Esophagus squamous epithelium (tissue), 5 donors: ENCODE data around the gene KRT1. TPM values are rescaled to one million over a fixed set of nuclear protein-coding genes. Genes with fewer than 3 reads are reported as not detected.

Experiments
- DNase-seq: peaks from one replicate; lab custom pipeline; 2025; lab: John Stamatoyannopoulos, UW
- H3K27ac ChIP-seq, 4 donors: fragments of 200-600 bp; sonication (generic); one replicate each; pipeline ENCODE4 v1.5.1; 2016 to 2019; ENCODE audit warnings: mild to moderate bottlenecking in 1 of 4
- H3K27me3 ChIP-seq, 4 donors: fragments of 200-600 bp; sonication (generic); 1 replicate in 3 of 4; 2 replicates in 1 of 4; pipeline versions ENCODE4 v1.5.1 to v1.6.0; 2017 to 2021; ENCODE audit warnings: antibody characterized with exemption in 1 of 4
- H3K36me3 ChIP-seq, 3 donors: fragments of 200-600 bp; sonication (generic); one replicate each; pipeline ENCODE4 v1.5.1; 2016 to 2019
- H3K4me1 ChIP-seq, 3 donors: fragments of 200-600 bp; sonication (generic); one replicate each; pipeline ENCODE4 v1.5.1; 2017 to 2019
- H3K4me3 ChIP-seq, 4 donors: fragments of 200-600 bp; sonication (generic); 1 replicate in 3 of 4; 2 replicates in 1 of 4; pipeline ENCODE4 v1.5.1; 2016 to 2019; ENCODE audit warnings: mild to moderate bottlenecking in 2 of 4, moderate library complexity in 1 of 4
- H3K9me3 ChIP-seq, 3 donors: fragments of 200-600 bp; sonication (generic); one replicate each; pipeline ENCODE4 v1.5.1; 2016 to 2019
- POLR2A ChIP-seq, 4 donors: fragments of 450-650 bp; IDR thresholded peaks; one replicate each; pipeline ENCODE4 v1.6.1; 2017; ENCODE audit warnings: antibody characterized with exemption in 4 of 4, mild to moderate bottlenecking in 4 of 4, moderate library complexity in 3 of 4
- WGBS, 2 donors: methylation state at CpG; one replicate each; pipeline ENCODE4 v1.1.5; 2018; 5-methylcytosine and 5-hydroxymethylcytosine counted together
- intact Hi-C: fragments of 100-400 bp; cut with DNase I; formaldehyde crosslinking; loops from one replicate; pipeline ENCODE4 v1.15.0; 2022
- total RNA-seq, 4 donors: library from RNA; depleted of rRNA; stranded (reverse); fragments of >200 nt; gene quantifications; one replicate each; pipeline ENCODE4 v1.1.0, GENCODE V29; 2016
- TF ChIP-seq, protein P1 (sequence below), 6 experiments: fragments of 450-650 bp in 4 of 6; fragments of 200-600 bp in 2 of 6; sonication (generic) in 2 of 6; IDR thresholded peaks; one replicate each; pipeline ENCODE4 v1.5.1; 2016 to 2019; ENCODE audit warnings: antibody characterized with exemption in 6 of 6, mild to moderate bottlenecking in 4 of 6, moderate library complexity in 4 of 6
- donor health status: DM: yes; HTN: yes; CAD: no.

KRT1 gene
- total RNA-seq, 4 donors from 2014 or later: 0.19 to 43.7 (median 2.4) TPM

DNA sequence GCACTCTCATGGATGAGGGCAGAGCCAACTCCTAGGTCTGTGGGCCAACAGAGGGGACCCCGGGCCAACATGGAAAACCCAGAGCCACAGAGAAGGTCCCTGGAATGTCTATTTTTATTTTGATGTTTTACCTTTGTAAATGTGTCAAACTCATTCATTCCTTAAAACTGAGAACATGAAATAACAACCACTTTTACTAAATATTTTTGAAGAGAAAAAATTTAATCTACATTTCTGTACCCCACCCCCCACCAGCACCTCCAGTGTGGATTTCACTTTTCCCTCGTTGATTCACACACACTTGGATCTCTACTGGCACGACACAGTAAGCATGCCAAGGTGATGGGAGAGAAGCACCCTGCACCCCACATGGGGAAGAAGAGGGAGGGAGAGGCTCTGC is 16.4 kb upstream of the KRT1 start:
- 69 to 81% methylated on average over 2 to 3 of the region's 3 CpGs for WGBS, 2 donors
- DNase-seq: no peak
- intact Hi-C loops: no loop called here
- H3K4me1 ChIP-seq: peaks cover 0 to 19% (median 4%) of the 10 kb centered on the region in 3 donors
- peaks cover 0 to 33% (median 0%) of the 10 kb centered on the region in 4 donors for H3K27me3 ChIP-seq
- TF ChIP-seq, protein P1, sequence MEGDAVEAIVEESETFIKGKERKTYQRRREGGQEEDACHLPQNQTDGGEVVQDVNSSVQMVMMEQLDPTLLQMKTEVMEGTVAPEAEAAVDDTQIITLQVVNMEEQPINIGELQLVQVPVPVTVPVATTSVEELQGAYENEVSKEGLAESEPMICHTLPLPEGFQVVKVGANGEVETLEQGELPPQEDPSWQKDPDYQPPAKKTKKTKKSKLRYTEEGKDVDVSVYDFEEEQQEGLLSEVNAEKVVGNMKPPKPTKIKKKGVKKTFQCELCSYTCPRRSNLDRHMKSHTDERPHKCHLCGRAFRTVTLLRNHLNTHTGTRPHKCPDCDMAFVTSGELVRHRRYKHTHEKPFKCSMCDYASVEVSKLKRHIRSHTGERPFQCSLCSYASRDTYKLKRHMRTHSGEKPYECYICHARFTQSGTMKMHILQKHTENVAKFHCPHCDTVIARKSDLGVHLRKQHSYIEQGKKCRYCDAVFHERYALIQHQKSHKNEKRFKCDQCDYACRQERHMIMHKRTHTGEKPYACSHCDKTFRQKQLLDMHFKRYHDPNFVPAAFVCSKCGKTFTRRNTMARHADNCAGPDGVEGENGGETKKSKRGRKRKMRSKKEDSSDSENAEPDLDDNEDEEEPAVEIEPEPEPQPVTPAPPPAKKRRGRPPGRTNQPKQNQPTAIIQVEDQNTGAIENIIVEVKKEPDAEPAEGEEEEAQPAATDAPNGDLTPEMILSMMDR (IDR thresholded peaks at IDR 0.05): no peak
- no peak for TF ChIP-seq POLR2A (IDR thresholded peaks at IDR 0.05)
- H3K9me3 ChIP-seq: no peaks in the 10 kb centered on the region
- H3K27ac ChIP-seq: no peak overlapping the region
- H3K4me3 ChIP-seq: no peak overlapping the region
- H3K36me3 ChIP-seq: no peaks in the 10 kb centered on the region

DNA sequence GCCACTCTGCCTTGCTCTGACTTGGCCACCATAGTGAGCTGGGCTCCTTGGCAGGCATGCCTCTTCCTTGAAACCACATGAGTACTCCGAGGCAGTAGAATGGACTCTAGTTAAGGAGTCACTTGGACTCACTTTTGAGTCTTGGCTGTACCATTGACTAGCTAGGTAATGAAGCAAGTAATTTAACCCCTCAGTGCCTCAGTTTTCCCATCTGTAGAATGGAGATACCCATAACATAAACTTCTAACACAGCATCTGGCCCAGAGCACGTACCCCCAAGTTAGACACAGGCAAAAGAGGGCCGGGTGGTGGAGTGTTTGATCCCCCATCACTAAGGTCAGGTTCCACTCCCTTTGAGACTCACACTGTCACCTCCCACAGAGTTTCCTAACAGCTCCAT is 14.8 kb upstream of the KRT1 start:
- H3K9me3 ChIP-seq: no peaks in the 10 kb centered on the region
- H3K36me3 ChIP-seq: no peaks in the 10 kb centered on the region
- 66 to 82% methylated on average over 2 to 3 of the region's 3 CpGs for WGBS, 2 donors
- TF ChIP-seq, protein P1 (IDR thresholded peaks at IDR 0.05): no peak
- no peak for TF ChIP-seq POLR2A (IDR thresholded peaks at IDR 0.05)
- H3K4me1 ChIP-seq: peaks cover 5 to 34% (median 15%) of the 10 kb centered on the region in 3 donors
- no peak overlapping the region for H3K27ac ChIP-seq
- peaks cover 0 to 48% (median 0%) of the 10 kb centered on the region in 4 donors for H3K27me3 ChIP-seq
- H3K4me3 ChIP-seq: no peak overlapping the region
- intact Hi-C loops: no loop called here
- DNase-seq: no peak

DNA sequence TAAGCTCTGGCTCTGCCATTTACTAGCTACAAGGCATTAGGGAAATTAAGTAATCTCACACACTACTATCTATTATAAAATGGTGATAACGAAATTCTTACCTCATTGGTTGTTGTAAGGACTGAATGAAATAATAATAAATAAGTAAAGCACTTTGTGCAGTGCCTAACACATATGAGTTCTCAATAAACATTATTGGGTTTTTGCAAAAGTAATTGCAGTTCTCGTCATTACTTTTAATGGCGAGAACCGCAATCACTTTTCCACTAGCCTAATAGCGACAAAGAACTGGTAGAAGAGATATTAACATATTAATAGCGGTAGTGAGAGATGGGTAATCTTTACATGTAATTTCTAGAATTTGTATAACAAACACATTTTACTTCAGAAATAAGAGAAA is 13.9 kb upstream of the KRT1 start:
- no peaks in the 10 kb centered on the region for H3K9me3 ChIP-seq
- no peak for DNase-seq
- H3K4me3 ChIP-seq: no peak overlapping the region
- intact Hi-C loops: no loop called here
- no peak overlapping the region for H3K27ac ChIP-seq
- TF ChIP-seq, protein P1 (IDR thresholded peaks at IDR 0.05): no peak
- no peak for TF ChIP-seq POLR2A (IDR thresholded peaks at IDR 0.05)
- H3K27me3 ChIP-seq: peaks cover 0 to 54% (median 0%) of the 10 kb centered on the region in 4 donors
- H3K36me3 ChIP-seq: no peaks in the 10 kb centered on the region
- 87 to 91% methylated on average over 6 of the region's 6 CpGs for WGBS, 2 donors
- H3K4me1 ChIP-seq: peaks cover 5 to 29% (median 15%) of the 10 kb centered on the region in 3 donors

DNA sequence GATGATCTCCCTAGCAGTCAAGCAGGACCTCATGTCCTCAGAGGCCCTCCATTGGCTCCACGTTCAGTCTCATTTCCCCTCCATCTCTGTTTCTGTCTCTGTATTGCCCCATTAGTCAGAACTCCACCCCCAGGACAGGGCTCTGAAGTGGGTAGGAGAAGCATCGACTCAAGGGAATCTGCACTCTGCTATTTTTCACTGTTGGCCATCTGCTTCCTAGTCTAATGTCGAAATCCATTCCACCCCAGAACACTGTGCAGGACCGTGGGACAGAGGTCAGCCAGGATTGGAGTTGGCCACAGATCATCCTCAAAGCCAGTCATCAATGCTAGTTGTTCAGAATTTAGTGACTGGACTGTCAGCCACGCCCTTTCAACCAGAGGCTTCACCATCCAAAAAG is 13.1 kb upstream of the KRT1 start:
- H3K36me3 ChIP-seq: no peaks in the 10 kb centered on the region
- peaks cover 5 to 24% (median 11%) of the 10 kb centered on the region in 3 donors for H3K4me1 ChIP-seq
- TF ChIP-seq POLR2A (IDR thresholded peaks at IDR 0.05): no peak
- TF ChIP-seq, protein P1 (IDR thresholded peaks at IDR 0.05): no peak
- peaks cover 0 to 63% (median 0%) of the 10 kb centered on the region in 4 donors for H3K27me3 ChIP-seq
- intact Hi-C loops: no loop called here
- 55 to 74% methylated on average over 5 of the region's 5 CpGs for WGBS, 2 donors
- H3K9me3 ChIP-seq: no peaks in the 10 kb centered on the region
- no peak overlapping the region for H3K4me3 ChIP-seq
- no peak for DNase-seq
- H3K27ac ChIP-seq: no peak overlapping the region

DNA sequence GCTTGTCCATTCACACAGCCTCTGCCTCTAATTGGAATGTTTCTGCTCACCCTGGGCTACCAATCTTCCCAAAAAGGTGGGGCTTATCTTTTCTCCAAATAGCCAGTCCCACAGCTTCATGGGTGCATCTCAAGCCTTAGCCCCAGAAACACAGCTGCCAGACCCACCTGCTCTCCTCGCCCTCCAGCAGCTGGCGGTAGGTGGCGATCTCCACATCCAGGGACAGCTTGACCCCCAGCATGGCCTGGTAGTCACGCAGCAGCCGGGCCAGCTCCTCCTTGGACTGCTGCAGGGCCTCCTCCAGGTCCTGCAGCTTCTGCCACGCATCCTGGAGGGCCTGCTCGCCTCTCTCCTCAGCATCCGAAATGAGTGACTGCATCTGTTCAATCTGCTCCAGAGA is 12.0 kb upstream of the KRT1 start:
- 64 to 87% methylated on average over 3 to 4 of the region's 8 CpGs for WGBS, 2 donors
- TF ChIP-seq, protein P1 (IDR thresholded peaks at IDR 0.05): no peak
- no peak for TF ChIP-seq POLR2A (IDR thresholded peaks at IDR 0.05)
- H3K9me3 ChIP-seq: no peaks in the 10 kb centered on the region
- intact Hi-C loops: no loop called here
- H3K36me3 ChIP-seq: no peaks in the 10 kb centered on the region
- H3K27me3 ChIP-seq: peaks cover 0 to 69% (median 0%) of the 10 kb centered on the region in 4 donors
- H3K4me1 ChIP-seq: peaks cover 9 to 31% (median 15%) of the 10 kb centered on the region in 3 donors
- H3K4me3 ChIP-seq: no peak overlapping the region
- no peak for DNase-seq
- H3K27ac ChIP-seq: no peak overlapping the region
